ENCODE measurements around the gene TRIP10. TPM values are rescaled to one million over a fixed set of nuclear protein-coding genes. Genes with fewer than 3 reads are reported as not detected.

Gene TRIP10
- total and polyA plus RNA-seq, 10 of the 15 experiments (the other 5 are each of a cell fraction or from before 2014, with no cell fraction given), result 0.79 to 54.5 (median 32.5) TPM

GRCh38 chr19:6772028-6772865 is 32.8 kb downstream of the TRIP10 start, which contains the start of gene VAV1:
Gene VAV1 (plus strand): TSS chr19:6772708. CDS start chr19:6772808, 100 bp downstream.
- FAIRE-seq (peak; percentile 35), DNase-seq (ENCODE audit: low read depth, low spot score) (peak; percentile 64), ATAC-seq (peak; percentile 79)
- intact Hi-C loops (cut with micrococcal nuclease; ENCODE audit: unreplicated experiment) (loop anchor here (1.0 to 2.0 kb wide), 2 partner anchors 30 to 91 kb away; no protein-coding TSS in a partner anchor), in situ Hi-C loops (cut with MboI) (no loop called here)
- SMC1A ChIA-PET (ENCODE audit: uncharacterized antibody, unreplicated experiment), result interaction anchor here (0.6 to 5.0 kb wide), 16 partner anchors 9 to 256 kb away, joined by 3 to 36 read pairs (median 4); partner anchors contain the start of gene GPR108
- peak within 1 kb of the TSS; percentile 96 for H3K4me3 ChIP-seq
- RAD21 ChIA-PET (ENCODE audit: unreplicated experiment), result interaction anchor here (0.5 to 8.3 kb wide), 20 partner anchors 9 to 400 kb away, joined by 3 to 98 read pairs (median 4); partner anchors contain the start of genes ALKBH7, GPR108 and ZNF557
- peaks cover 39% of the 10 kb centered on the region for H3K79me2 ChIP-seq (ENCODE audit: control insufficient read depth, insufficient read depth, low read length)
- H3K36me3 ChIP-seq (ENCODE audit: control insufficient read depth in 2 of 2, insufficient read depth in 2 of 2, low read length in 1 of 2), result no peaks in the 10 kb centered on the region
- H4K20me1 ChIP-seq (ENCODE audit: control insufficient read depth, insufficient read depth), result no peaks in the 10 kb centered on the region
- H3K27ac ChIP-seq (ENCODE audit: control insufficient read depth, insufficient read depth), result peak within 1 kb of the TSS; percentile 94
- 10% methylated on average over 21 of the region's 25 CpGs for WGBS (ENCODE audit: insufficient coverage, insufficient replicate concordance, low lambda C conversion rate, missing lambda C conversion rate)
- POLR2A ChIA-PET, result interaction anchor here (0.5 to 4.3 kb wide), 23 partner anchors 10 to 1149 kb away, joined by 3 to 72 read pairs (median 4); partner anchors contain the start of genes ALKBH7, DENND1C, GPR108 and SAFB
- BruUV-seq (replicated peaks), result no TSS peak
- no peaks in the 10 kb centered on the region for H3K27me3 ChIP-seq (replicated peaks in 1 of 2; ENCODE audit: control insufficient read depth in 2 of 2, insufficient read depth in 2 of 2, low read length in 1 of 2)
- no peaks in the 10 kb centered on the region; the same call in 2 of the 3 replicates for H3K9me3 ChIP-seq (replicated peaks; ENCODE audit: control insufficient read depth, insufficient read depth, low read length)
- H3K9ac ChIP-seq (ENCODE audit: control insufficient read depth, insufficient read depth, low read length), result peak within 1 kb of the TSS; percentile 92
- H3K4me1 ChIP-seq (ENCODE audit: control insufficient read depth, insufficient read depth, low read length), result peaks cover 22% of the 10 kb centered on the region
- peak within 1 kb of the TSS; percentile 73 for H2AFZ ChIP-seq (ENCODE audit: control insufficient read depth, low read depth, low read length)
- peak within 1 kb of the TSS; percentile 83 for H3K4me2 ChIP-seq (ENCODE audit: control insufficient read depth, insufficient read depth)
- CTCF ChIA-PET, result interaction anchor here (0.7 to 7.3 kb wide), 16 partner anchors 11 to 171 kb away, joined by 3 to 79 read pairs (median 4); partner anchors contain the start of gene GPR108
- TF ChIP-seq SMC3 (IDR thresholded peaks at IDR 0.05; ENCODE audit: borderline replicate concordance, low read length) (peak; percentile 47; the same call in 1 of the 2 replicates), CBX3 (IDR thresholded peaks at IDR 0.05; ENCODE audit: borderline replicate concordance, low read depth) (no peak), NFIC (IDR thresholded peaks at IDR 0.05; ENCODE audit: low read depth, low read length) (no peak), POLR2A (IDR thresholded peaks at IDR 0.05; ENCODE audit: low read depth, low read length) (peak; percentile 98), SMARCA5 (IDR thresholded peaks at IDR 0.05) (peak; percentile 100), HDAC2 (IDR thresholded peaks at IDR 0.05) (no peak), REST (IDR thresholded peaks at IDR 0.05; ENCODE audit: low read depth, low read length) (no peak), HDGF (IDR thresholded peaks at IDR 0.05) (0 out of 2 replicates have a peak, but pooled peaks have one; percentile 28), RFX5 (IDR thresholded peaks at IDR 0.05; ENCODE audit: low read depth, low read length) (no peak), ZBTB11 (CRISPR knock-in tag; IDR thresholded peaks at IDR 0.05) (no peak), SUZ12 (IDR thresholded peaks at IDR 0.05; ENCODE audit: unreplicated experiment) (no peak), BCLAF1 (IDR thresholded peaks at IDR 0.05) (no peak), SPI1 (IDR thresholded peaks at IDR 0.05; ENCODE audit: borderline replicate concordance, insufficient read depth, low read depth, low read length) (peak; percentile 93)

Data from GM12878 (cell line).